Epidermal melanocyte (primary cell): Measurements from ENCODE around the gene APC2.
"Not testable (repeated sequence)": the region's sequence is repeated elsewhere in the genome, so short reads cannot be mapped to it uniquely, and the experiment has no call there.

Source experiments
- DNase-seq: peaks from one replicate; pipeline ENCODE4 v3.0.0; 2011; ENCODE audit warnings: low spot score; ENCODE audit not compliant: insufficient read length

APC2 gene

GRCh38 chr19:1475751-1476437 lies 26.0 kb downstream of the APC2 start:
- DNase-seq, result no peak

GRCh38 chr19:1477056-1477455 lies 27.1 kb downstream of the APC2 start:
- not testable (repeated sequence) for DNase-seq

- DNase-seq, result peak; percentile 100
Measured at GRCh38 chr19:1478934-1479707, 29.2 kb downstream of the APC2 start, which contains the start of gene C19orf25. Gene C19orf25 (minus strand): TSS chr19:1479215. CDS start chr19:1478903, 312 bp downstream.

GRCh38 chr19:1481224-1481892 lies 31.4 kb downstream of the APC2 start:
- DNase-seq, result no peak

GRCh38 chr19:1481893-1482360 lies 32.0 kb downstream of the APC2 start:
- peak; percentile 17 for DNase-seq

- peak; percentile 19 for DNase-seq
Measured at GRCh38 chr19:1482361-1483130, 32.6 kb downstream of the APC2 start.

- no peak for DNase-seq
Measured at GRCh38 chr19:1483131-1483978, 33.4 kb downstream of the APC2 start.

- DNase-seq, result no peak
Measured at GRCh38 chr19:1483979-1484428, 34.1 kb downstream of the APC2 start.

- DNase-seq, result no peak
Measured at GRCh38 chr19:1486720-1487575, 37.0 kb downstream of the APC2 start.

- no peak for DNase-seq
Measured at GRCh38 chr19:1487576-1488281, 37.8 kb downstream of the APC2 start.

GRCh38 chr19:1488282-1488601 lies 38.3 kb downstream of the APC2 start:
- no peak for DNase-seq

- no peak for DNase-seq
Measured at GRCh38 chr19:1489463-1490310, 39.8 kb downstream of the APC2 start.

GRCh38 chr19:1490311-1491113 lies 40.6 kb downstream of the APC2 start, which contains the start of gene PCSK4:
Gene PCSK4 (minus strand): TSS chr19:1490350. CDS start chr19:1490346, 4 bp downstream.
- DNase-seq, result peak; percentile 99

GRCh38 chr19:1491114-1491848 lies 41.4 kb downstream of the APC2 start, which contains the start of gene REEP6:
Gene REEP6 (plus strand): TSS chr19:1491181. CDS start chr19:1491270, 89 bp downstream.
- DNase-seq, result no peak

- DNase-seq, result no peak
Measured at GRCh38 chr19:1491849-1492170, 41.9 kb downstream of the APC2 start.

GRCh38 chr19:1492474-1493006 lies 42.6 kb downstream of the APC2 start:
- DNase-seq, result no peak
